HCT116 (cell line): Measurements from ENCODE around the gene RTL1. TPM values are rescaled to one million over a fixed set of nuclear protein-coding genes. Genes with fewer than 3 reads are reported as not detected.

Experiments
- ATAC-seq: fragments of 200-7000 bp; cut with Tn5 transposase; 2 replicates; pipeline ENCODE4 v1.9.1; 2020; ENCODE audit warnings: mild to moderate bottlenecking, moderate library complexity
- BruUV-seq: library from RNA; stranded (reverse); fragments of 400-500 nt; replicated peaks from 2 replicates; lab custom pipeline; 2021; lab: Mats Ljungman, UMichigan
- CTCF ChIA-PET: fragments of 300-600 bp; sonication (Branson Sonifier 250); formaldehyde crosslinking; loops from one replicate; lab custom pipeline; 2021; ENCODE audit warnings: antibody characterized with exemption; lab: Charles Lee
- POLR2A ChIA-PET: fragments of 300-600, 350-600 bp; sonication (Branson Sonifier 250); formaldehyde crosslinking; loops from one replicate; lab custom pipeline; 2021; ENCODE audit warnings: antibody characterized with exemption; lab: Charles Lee
- RAD21 ChIA-PET, 2 experiments: fragments of 300-600 bp; sonication (Branson Sonifier 250); formaldehyde crosslinking; loops; one replicate each; lab custom pipeline; 2023; ENCODE audit warnings: low total read pairs in 2 of 2; ENCODE audit not compliant: uncharacterized antibody in 2 of 2, unreplicated experiment in 2 of 2, low non-redundant PET in 1 of 2; lab: Charles Lee
- DNase-seq: peaks from one replicate; pipeline ENCODE4 v3.0.0-alpha.2; 2010; ENCODE audit warnings: low read depth, low spot score
- H2AFZ ChIP-seq: fragments of 200-600 bp; shearing (Covaris generic), sonication (generic); 2 replicates; pipeline ENCODE4 v1.6.1; 2017; ENCODE audit warnings: low read depth, mixed run types, mixed read lengths, antibody characterized with exemption, low read length; ENCODE audit not compliant: poor library complexity, severe bottlenecking
- H3K27ac ChIP-seq: 2 replicates; pipeline ENCODE4 v1.5.1; 2012; ENCODE audit warnings: low read depth, low read length
- H3K27me3 ChIP-seq: fragments of 200-600 bp; sonication (generic); 2 replicates; pipeline ENCODE4 v1.6.1; 2016; ENCODE audit warnings: mixed run types, low read length, mixed read lengths; ENCODE audit not compliant: insufficient read depth
- H3K36me3 ChIP-seq, 2 experiments: fragments of 200-500 bp in 1 of 2; fragments of 200-600 bp in 1 of 2; sonication (Bioruptor generic) in 1 of 2; sonication (generic) in 1 of 2; 2 replicates each; pipeline versions ENCODE4 v1.5.1 to v1.6.1; 2014 to 2016; ENCODE audit warnings: low read length in 2 of 2, inconsistent platforms in 1 of 2, mixed read lengths in 1 of 2, mixed run types in 1 of 2; ENCODE audit not compliant: insufficient read depth in 2 of 2, control insufficient read depth in 1 of 2
- H3K4me1 ChIP-seq, 2 experiments: fragments of 200-600 bp in 1 of 2; sonication (generic) in 1 of 2; 2 replicates each; pipeline versions ENCODE4 v1.5.1 to v1.6.1; 2012 to 2017; ENCODE audit warnings: low read length in 2 of 2, inconsistent platforms in 1 of 2, mild to moderate bottlenecking in 1 of 2, mixed read lengths in 1 of 2, mixed run types in 1 of 2, moderate library complexity in 1 of 2; ENCODE audit not compliant: insufficient read depth in 2 of 2, control insufficient read depth in 1 of 2
- H3K4me2 ChIP-seq: fragments of 200-600 bp; sonication (generic); 2 replicates; pipeline ENCODE4 v1.6.1; 2017; ENCODE audit warnings: mixed run types, low read length, mixed read lengths
- H3K4me3 ChIP-seq, 2 experiments: fragments of 200-600 bp in 1 of 2; sonication (generic) in 1 of 2; replicated peaks in 1 of 2; 2 replicates each; pipeline ENCODE4 v1.5.1; 2011 to 2016; ENCODE audit warnings: low read length in 2 of 2, control low read depth in 1 of 2, low read depth in 1 of 2, mild to moderate bottlenecking in 1 of 2, mixed read lengths in 1 of 2, mixed run types in 1 of 2
- H3K79me2 ChIP-seq: fragments of 200-600 bp; sonication (generic); 2 replicates; pipeline ENCODE4 v1.6.1; 2017; ENCODE audit warnings: mild to moderate bottlenecking, mixed run types, low read length, moderate library complexity, mixed read lengths; ENCODE audit not compliant: insufficient read depth
- H3K9ac ChIP-seq: fragments of 200-600 bp; sonication (generic); 2 replicates; pipeline ENCODE4 v1.6.1; 2016; ENCODE audit warnings: low read length, mixed read lengths
- H3K9me2 ChIP-seq: fragments of 200-600 bp; sonication (generic), shearing (Covaris generic); 2 replicates; pipeline ENCODE4 v1.6.1; 2017; ENCODE audit warnings: mixed run types, mild to moderate bottlenecking, moderate library complexity; ENCODE audit not compliant: insufficient read depth
- H3K9me3 ChIP-seq, 2 experiments: fragments of 200-500 bp in 1 of 2; fragments of 200-600 bp in 1 of 2; sonication (Bioruptor generic) in 1 of 2; sonication (generic) in 1 of 2; 2 replicates each; pipeline ENCODE4 v1.6.1; 2014 to 2017; ENCODE audit warnings: low read length in 2 of 2, mixed read lengths in 2 of 2, inconsistent platforms in 1 of 2, low read depth in 1 of 2, mild to moderate bottlenecking in 1 of 2, mixed run types in 1 of 2, moderate library complexity in 1 of 2; ENCODE audit not compliant: control insufficient read depth in 1 of 2, insufficient read depth in 1 of 2
- H4K20me1 ChIP-seq: fragments of 200-600 bp; sonication (generic), shearing (Covaris generic); 2 replicates; pipeline ENCODE4 v1.6.1; 2017; ENCODE audit warnings: mixed run types, mild to moderate bottlenecking, moderate library complexity; ENCODE audit not compliant: insufficient read depth
- CEBPB ChIP-seq: IDR thresholded peaks from 2 replicates; pipeline ENCODE4 v1.6.1; 2012; ENCODE audit warnings: low read depth
- EGR1 ChIP-seq: IDR thresholded peaks from 2 replicates; pipeline ENCODE4 v1.6.1; 2012; ENCODE audit warnings: low read depth
- ELF1 ChIP-seq: IDR thresholded peaks from 2 replicates; pipeline ENCODE4 v1.6.1; 2012; ENCODE audit warnings: low read depth, borderline replicate concordance
- EZH2phosphoT487 ChIP-seq: fragments of 200-600 bp; IDR thresholded peaks from 2 replicates; pipeline ENCODE4 v1.6.1; 2018; ENCODE audit warnings: antibody characterized with exemption, borderline replicate concordance
- FOSL1 ChIP-seq: IDR thresholded peaks from 2 replicates; pipeline ENCODE4 v1.6.1; 2012; ENCODE audit warnings: low read depth
- JUND ChIP-seq: IDR thresholded peaks from 2 replicates; pipeline ENCODE4 v1.6.1; 2012
- POLR2A ChIP-seq: IDR thresholded peaks from 2 replicates; pipeline ENCODE4 v1.7.0; 2011; ENCODE audit warnings: borderline replicate concordance; ENCODE audit not compliant: insufficient read depth, insufficient read length; ENCODE audit errors: extremely low read depth
- POLR2AphosphoS5 ChIP-seq: IDR thresholded peaks from 2 replicates; pipeline ENCODE4 v1.6.1; 2011; ENCODE audit warnings: mild to moderate bottlenecking, low read depth, low read length, moderate library complexity
- SIN3A ChIP-seq: IDR thresholded peaks from 2 replicates; pipeline ENCODE4 v1.6.1; 2012; ENCODE audit warnings: low read depth
- TCF7L2 ChIP-seq: IDR thresholded peaks from 2 replicates; pipeline ENCODE4 v1.7.0; 2011; ENCODE audit warnings: borderline replicate concordance, inconsistent platforms; ENCODE audit not compliant: insufficient read depth, insufficient read length; ENCODE audit errors: extremely low read depth
- ZBTB33 ChIP-seq: IDR thresholded peaks from 2 replicates; pipeline ENCODE4 v1.6.1; 2011; ENCODE audit warnings: mild to moderate bottlenecking, low read length, moderate library complexity; ENCODE audit not compliant: insufficient replicate concordance; ENCODE audit errors: extremely low read depth
- ZFX ChIP-seq: fragments of 450-650 bp; IDR thresholded peaks from 2 replicates; pipeline ENCODE4 v1.6.1; 2017
- ZNF274 ChIP-seq: fragments of 200-500 bp; sonication (Bioruptor generic); IDR thresholded peaks from 2 replicates; pipeline ENCODE4 v1.6.1; 2014; ENCODE audit warnings: mild to moderate bottlenecking, low read depth, low read length, inconsistent platforms
- intact Hi-C: fragments of 100-400 bp; cut with micrococcal nuclease; formaldehyde crosslinking; loops from 2 replicates; pipeline ENCODE4 v1.10.0; 2022
- total RNA-seq: library from RNA; stranded (reverse); gene quantifications from one replicate; pipeline ENCODE4 v1.2.1, GENCODE V29; 2021; ENCODE audit not compliant: unreplicated experiment
- TF ChIP-seq, protein P1 (sequence below): IDR thresholded peaks from 2 replicates; pipeline ENCODE4 v1.6.1; 2012
- TF ChIP-seq, protein P2 (sequence below): IDR thresholded peaks from 2 replicates; pipeline ENCODE4 v1.6.1; 2012; ENCODE audit warnings: low read depth

Gene RTL1
- total RNA-seq, 1 experiment from 2014 or later, result not detected

DNA sequence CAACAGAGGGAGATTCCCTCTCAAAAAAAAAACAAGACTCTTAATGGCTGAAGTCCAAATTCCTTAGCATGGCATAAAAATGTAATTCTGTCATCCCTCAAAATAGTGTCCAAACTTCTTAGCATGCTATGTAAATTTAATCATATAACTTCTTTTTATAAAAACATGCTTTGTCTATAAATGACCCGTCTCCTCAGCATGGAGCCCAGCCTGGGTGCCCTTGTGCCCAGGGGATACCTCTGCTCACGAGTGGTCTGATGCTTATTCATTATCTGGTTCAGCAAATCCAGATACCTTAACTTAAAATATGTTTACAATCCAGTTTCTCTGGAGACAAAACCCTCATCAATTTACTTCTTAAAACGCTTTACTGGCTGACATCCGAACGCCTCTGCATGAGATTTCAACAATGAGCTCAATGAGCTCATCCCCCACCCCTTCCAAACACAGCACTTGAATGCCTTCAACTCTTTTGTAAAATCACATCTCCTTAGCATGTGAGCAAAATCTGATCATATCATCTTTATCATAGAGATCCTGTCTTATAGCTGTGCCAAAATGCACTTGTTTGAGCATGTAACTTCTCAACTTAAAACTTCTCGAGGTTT lies 15.7 kb downstream of the RTL1 start:
- CTCF ChIA-PET, result no interaction called here
- POLR2A ChIA-PET, result no interaction called here
- Histone ChIP-seq H3K27me3 (no peaks in the 10 kb centered on the region), H3K79me2 (no peaks in the 10 kb centered on the region), H3K4me1 (no peaks in the 10 kb centered on the region), H3K9me2 (no peaks in the 10 kb centered on the region), H4K20me1 (no peaks in the 10 kb centered on the region), H3K9me3 (no peaks in the 10 kb centered on the region), H3K4me2 (no peak overlapping the region), H3K36me3 (no peaks in the 10 kb centered on the region), H3K4me3 (no peak overlapping the region), H3K9ac (no peak overlapping the region), H2AFZ (no peak overlapping the region), H3K27ac (no peak overlapping the region)
- TF ChIP-seq TCF7L2 (no peak), FOSL1 (no peak), CEBPB (no peak), SIN3A (no peak), EGR1 (no peak), JUND (no peak), POLR2A (no peak), ELF1 (no peak), EZH2phosphoT487 (no peak), ZBTB33 (no peak), ZNF274 (no peak), POLR2AphosphoS5 (no peak), ZFX (no peak)
- TF ChIP-seq, protein P1, sequence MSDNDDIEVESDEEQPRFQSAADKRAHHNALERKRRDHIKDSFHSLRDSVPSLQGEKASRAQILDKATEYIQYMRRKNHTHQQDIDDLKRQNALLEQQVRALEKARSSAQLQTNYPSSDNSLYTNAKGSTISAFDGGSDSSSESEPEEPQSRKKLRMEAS, result no peak
- TF ChIP-seq, protein P2, sequence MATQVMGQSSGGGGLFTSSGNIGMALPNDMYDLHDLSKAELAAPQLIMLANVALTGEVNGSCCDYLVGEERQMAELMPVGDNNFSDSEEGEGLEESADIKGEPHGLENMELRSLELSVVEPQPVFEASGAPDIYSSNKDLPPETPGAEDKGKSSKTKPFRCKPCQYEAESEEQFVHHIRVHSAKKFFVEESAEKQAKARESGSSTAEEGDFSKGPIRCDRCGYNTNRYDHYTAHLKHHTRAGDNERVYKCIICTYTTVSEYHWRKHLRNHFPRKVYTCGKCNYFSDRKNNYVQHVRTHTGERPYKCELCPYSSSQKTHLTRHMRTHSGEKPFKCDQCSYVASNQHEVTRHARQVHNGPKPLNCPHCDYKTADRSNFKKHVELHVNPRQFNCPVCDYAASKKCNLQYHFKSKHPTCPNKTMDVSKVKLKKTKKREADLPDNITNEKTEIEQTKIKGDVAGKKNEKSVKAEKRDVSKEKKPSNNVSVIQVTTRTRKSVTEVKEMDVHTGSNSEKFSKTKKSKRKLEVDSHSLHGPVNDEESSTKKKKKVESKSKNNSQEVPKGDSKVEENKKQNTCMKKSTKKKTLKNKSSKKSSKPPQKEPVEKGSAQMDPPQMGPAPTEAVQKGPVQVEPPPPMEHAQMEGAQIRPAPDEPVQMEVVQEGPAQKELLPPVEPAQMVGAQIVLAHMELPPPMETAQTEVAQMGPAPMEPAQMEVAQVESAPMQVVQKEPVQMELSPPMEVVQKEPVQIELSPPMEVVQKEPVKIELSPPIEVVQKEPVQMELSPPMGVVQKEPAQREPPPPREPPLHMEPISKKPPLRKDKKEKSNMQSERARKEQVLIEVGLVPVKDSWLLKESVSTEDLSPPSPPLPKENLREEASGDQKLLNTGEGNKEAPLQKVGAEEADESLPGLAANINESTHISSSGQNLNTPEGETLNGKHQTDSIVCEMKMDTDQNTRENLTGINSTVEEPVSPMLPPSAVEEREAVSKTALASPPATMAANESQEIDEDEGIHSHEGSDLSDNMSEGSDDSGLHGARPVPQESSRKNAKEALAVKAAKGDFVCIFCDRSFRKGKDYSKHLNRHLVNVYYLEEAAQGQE, result no peak
- intact Hi-C loops, result no loop called here
- no TSS peak for BruUV-seq
- RAD21 ChIA-PET, result no interaction called here
- no peak for ATAC-seq
- DNase-seq, result no peak
